HG03159 (cell line): ENCODE measurements around the gene VLDLR.
"Not testable (repeated sequence)": the region's sequence is repeated elsewhere in the genome, so short reads cannot be mapped to it uniquely, and the experiment has no call there.

Experiments used
- ATAC-seq: cut with Tn5 transposase; IDR thresholded peaks from one replicate; pipeline ENCODE4 v1.9.1; 2021; ENCODE audit warnings: mild to moderate bottlenecking, moderate library complexity; ENCODE audit not compliant: unreplicated experiment

The VLDLR gene

GRCh38 chr9:2707256-2707655 is 85.7 kb downstream of the VLDLR start:
- not testable (repeated sequence) for ATAC-seq
